Vagina (tissue), 2 donors: ENCODE data around the gene ACTR8.

Experiments
- POLR2A ChIP-seq, 2 donors: fragments of 450-650 bp; IDR thresholded peaks; one replicate each; pipeline ENCODE4 v1.6.1; 2017; ENCODE audit warnings: antibody characterized with exemption in 2 of 2, mild to moderate bottlenecking in 2 of 2, moderate library complexity in 2 of 2
- TF ChIP-seq, protein P1 (sequence below), 3 experiments: fragments of 450-650 bp in 2 of 3; fragments of 200-600 bp in 1 of 3; sonication (generic) in 1 of 3; IDR thresholded peaks; one replicate each; pipeline ENCODE4 v1.5.1; 2017 to 2019; ENCODE audit warnings: antibody characterized with exemption in 3 of 3, mild to moderate bottlenecking in 2 of 3, moderate library complexity in 2 of 3

DNA sequence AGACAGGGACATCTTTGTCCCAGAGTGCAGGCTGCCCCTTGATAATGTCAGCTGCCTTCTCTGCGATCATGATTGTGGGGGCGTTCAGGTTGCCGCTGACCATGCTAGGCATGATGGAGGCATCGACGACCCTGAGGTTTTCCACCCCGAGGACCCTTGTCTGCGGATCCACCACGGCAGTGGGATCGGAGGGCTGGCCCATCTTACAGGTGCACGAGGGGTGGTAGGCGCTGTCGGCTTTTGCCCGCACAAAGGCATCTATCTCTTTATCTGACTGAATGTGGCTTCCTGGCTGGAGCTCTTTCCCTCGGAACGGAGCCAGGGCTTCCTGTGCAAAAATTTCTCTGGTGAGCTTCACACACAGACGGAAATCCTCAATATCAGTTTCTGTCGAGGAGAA is 64.1 kb downstream of the ACTR8 start:
- TF ChIP-seq, protein P1, sequence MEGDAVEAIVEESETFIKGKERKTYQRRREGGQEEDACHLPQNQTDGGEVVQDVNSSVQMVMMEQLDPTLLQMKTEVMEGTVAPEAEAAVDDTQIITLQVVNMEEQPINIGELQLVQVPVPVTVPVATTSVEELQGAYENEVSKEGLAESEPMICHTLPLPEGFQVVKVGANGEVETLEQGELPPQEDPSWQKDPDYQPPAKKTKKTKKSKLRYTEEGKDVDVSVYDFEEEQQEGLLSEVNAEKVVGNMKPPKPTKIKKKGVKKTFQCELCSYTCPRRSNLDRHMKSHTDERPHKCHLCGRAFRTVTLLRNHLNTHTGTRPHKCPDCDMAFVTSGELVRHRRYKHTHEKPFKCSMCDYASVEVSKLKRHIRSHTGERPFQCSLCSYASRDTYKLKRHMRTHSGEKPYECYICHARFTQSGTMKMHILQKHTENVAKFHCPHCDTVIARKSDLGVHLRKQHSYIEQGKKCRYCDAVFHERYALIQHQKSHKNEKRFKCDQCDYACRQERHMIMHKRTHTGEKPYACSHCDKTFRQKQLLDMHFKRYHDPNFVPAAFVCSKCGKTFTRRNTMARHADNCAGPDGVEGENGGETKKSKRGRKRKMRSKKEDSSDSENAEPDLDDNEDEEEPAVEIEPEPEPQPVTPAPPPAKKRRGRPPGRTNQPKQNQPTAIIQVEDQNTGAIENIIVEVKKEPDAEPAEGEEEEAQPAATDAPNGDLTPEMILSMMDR (IDR thresholded peaks at IDR 0.05) = no peak
- no peak for TF ChIP-seq POLR2A (IDR thresholded peaks at IDR 0.05)
